ENCODE results near the gene NMUR1.

NMUR1 gene

DNA sequence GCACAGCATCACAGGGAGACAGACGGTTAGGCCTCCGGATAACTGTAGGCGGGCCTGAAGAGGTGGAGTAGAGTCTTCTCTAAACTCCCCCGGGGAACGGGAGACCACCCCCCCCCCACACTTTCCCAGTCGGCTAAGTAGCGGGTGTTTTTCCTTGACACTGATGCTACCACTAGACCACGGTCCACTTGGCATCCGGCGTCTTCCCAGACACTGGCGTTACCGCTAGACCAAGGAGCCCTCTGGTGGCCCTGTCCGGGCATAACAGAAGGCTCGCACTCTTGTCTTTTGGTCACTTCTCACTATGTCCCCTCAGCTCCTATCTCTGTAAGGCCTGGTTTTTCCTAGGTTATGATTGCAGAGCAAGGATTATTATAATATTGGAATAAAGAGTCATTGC lies 40.3 kb downstream of the NMUR1 start:
- DNase-seq (peak in 1 of 2 donors; percentile 21), ATAC-seq (no peak)
- H3K4me1 Mint-ChIP-seq, result no peaks in the 10 kb centered on the region
- H3K9me3 Mint-ChIP-seq, result no peaks in the 10 kb centered on the region
- no peak overlapping the region for H3K27ac Mint-ChIP-seq
- no peak overlapping the region for H3K4me3 Mint-ChIP-seq
- H3K27me3 Mint-ChIP-seq, result no peaks in the 10 kb centered on the region

DNA sequence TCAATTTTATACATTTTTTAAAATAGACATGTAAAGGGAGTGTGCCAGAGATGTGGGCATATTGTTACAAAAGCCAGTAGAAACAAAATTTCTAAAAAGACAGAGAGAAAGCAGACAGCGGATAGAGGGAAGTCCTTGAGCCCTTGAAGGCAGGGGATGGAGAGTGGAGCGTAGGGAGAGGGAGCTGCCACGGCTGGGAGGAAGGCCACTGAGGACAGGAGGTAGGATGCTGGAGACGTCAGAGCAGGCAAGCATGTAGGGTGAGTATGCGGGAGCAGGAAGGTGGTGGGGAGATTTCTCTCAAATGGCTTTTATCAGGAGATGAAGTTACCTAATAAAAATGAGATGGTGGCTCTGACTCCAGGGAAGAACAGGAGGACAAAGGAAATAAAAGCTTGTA lies 41.9 kb downstream of the NMUR1 start:
- DNase-seq (no peak), ATAC-seq (no peak)
- Mint-ChIP-seq H3K9me3 (no peaks in the 10 kb centered on the region), H3K4me3 (no peak overlapping the region), H3K27me3 (no peaks in the 10 kb centered on the region), H3K27ac (peak overlapping the region in 1 of 2 donors; percentile 9), H3K4me1 (peaks cover 5% of the 10 kb centered on the region)

DNA sequence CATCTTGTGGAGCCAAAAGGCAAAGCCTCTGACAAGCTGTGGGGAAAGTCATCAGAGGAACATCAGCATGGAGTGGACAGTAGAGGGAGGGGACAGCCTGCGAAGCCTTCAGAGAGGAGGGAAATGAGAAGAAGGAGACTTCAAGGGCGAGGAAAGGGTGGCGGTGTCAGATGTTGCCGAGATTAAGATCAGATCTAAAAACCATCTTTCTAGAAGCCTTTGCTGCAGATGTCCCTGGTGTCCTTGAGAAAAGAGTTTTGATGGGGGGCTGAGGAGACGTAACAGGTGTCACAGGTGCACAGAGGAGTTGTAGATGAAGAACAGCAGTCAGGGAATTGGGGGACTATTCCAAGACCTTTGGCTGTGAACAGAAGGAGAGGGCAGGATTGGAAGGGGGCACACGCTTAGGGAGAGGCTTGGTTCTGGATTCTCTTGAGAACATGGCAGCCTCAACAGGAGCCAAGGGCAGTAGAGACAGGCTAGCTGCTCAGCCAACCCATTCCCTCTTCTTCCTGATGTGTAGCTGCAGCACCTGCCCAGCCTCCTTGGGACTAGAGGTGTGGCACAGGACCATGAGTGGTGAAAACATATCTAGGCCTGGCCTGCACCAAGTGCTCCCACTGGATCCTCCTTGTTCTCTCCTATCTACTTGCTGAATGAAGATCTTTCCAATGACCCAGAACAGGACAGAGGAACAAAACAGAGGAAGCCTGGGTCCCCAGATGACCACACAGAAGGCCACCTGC lies 43.2 kb downstream of the NMUR1 start:
- Mint-ChIP-seq H3K9me3 (no peaks in the 10 kb centered on the region), H3K4me1 (peaks cover 18% of the 10 kb centered on the region), H3K27ac (no peak overlapping the region), H3K27me3 (no peaks in the 10 kb centered on the region), H3K4me3 (no peak overlapping the region)
- ATAC-seq (no peak), DNase-seq (no peak)

DNA sequence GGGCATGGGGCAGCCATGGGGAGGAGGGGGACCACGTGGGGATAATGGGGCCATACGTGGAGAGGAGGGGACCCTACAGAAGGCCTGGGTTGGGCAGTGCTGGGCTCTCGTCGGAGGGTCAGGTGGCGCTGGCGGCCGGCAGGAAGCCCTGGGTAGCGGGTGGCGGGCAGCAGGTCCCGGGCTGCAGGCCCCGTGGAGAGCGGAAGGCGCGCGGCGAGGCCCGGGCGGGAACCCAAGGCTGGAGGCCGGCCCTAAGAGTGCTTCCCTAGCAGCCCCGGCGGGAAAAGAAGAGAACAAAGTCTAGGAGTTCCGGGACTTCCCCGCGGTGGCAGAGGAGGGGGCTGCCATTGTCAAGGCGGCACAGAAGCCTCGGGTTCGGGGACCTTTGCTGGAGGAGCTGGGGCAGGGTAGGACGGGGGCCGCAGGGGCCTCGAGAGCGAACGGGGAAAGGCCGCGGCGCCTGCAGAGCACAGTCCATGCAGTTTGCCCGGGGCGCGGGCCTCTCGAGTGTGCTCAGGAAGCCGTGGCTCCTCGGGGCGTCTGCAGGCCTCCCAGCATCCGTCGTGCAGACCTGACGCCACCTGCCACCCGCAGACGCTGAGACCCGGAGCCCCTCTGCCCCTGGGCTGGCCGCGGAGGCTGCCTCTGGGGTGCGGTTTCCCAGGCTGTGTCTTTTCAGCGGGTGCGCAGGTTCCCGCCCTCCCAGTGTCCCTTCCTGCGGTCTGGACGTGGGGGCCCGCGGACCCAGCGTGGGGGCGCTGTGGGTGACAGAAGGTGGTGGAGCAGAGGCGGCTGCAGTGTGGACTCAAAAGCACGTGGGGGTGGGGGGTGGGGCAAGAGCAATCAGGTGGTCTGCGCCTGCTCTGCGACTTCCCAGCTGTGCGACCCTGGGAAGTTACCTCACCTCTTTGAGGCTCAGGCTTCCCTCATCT lies 46.6 kb downstream of the NMUR1 start:
- peak; percentile 38 to 43 for DNase-seq
- peaks cover 23% of the 10 kb centered on the region for H3K4me1 Mint-ChIP-seq
- ATAC-seq, result peak; percentile 65
- H3K27me3 Mint-ChIP-seq, result no peaks in the 10 kb centered on the region
- peak overlapping the region; percentile 78 to 84 for H3K4me3 Mint-ChIP-seq
- H3K27ac Mint-ChIP-seq, result peak overlapping the region; percentile 92 to 97
- H3K9me3 Mint-ChIP-seq, result no peaks in the 10 kb centered on the region

DNA sequence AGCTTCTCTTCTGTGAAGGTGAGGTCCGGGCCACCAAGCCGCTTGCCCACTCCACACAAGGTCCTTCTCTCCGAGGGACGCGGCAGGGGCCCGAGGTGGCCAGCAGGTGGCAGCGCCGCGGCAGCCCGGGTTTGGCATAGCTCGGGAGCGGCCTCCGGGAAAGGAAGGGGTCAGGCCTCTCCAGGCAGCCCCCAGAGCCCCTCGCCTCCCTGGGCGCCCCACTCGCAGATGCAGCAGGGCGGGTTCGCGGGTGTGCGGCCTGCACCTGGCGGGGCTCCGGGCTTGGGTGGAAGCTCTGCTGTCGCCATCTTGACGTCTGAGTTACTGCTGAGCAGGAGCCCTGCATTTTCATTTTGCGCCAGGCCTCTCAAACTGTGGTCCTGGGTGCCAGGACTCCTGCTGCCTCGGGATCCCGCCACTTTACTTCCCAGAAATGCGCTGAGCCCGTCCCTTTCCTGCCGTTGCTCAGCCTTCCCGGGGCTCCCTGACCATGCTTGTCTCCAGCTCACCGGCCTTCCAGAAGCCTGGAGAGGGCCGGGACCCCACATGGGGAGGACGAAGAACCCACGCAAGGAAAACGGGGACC lies 47.3 kb downstream of the NMUR1 start:
- peaks cover 23% of the 10 kb centered on the region for H3K4me1 Mint-ChIP-seq
- no peaks in the 10 kb centered on the region for H3K9me3 Mint-ChIP-seq
- H3K4me3 Mint-ChIP-seq, result peak overlapping the region; percentile 78 to 84
- H3K27me3 Mint-ChIP-seq, result no peaks in the 10 kb centered on the region
- ATAC-seq (peak; percentile 88), DNase-seq (peak; percentile 76 to 79)
- H3K27ac Mint-ChIP-seq, result peak overlapping the region; percentile 92 to 97

DNA sequence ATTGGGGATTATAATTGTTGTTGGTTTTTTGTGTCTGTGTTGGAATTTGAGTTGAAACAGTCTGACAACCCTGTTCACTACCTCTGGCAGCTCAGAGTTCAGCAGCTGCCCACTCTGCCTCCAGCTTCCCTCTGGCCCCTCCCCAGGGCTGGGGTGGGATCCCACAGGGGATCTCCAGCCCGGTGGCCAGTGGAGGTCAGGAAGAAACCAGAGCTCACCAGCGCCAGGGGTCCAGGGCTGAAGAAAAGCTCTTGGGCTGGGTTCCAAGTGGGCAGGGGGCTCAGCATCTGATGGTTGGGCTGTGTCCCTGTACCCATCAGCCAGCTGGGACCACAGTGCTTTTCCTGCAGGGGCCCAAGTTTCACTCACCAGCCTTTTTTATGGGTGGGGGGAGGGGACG lies 49.5 kb downstream of the NMUR1 start:
- Mint-ChIP-seq H3K9me3 (no peaks in the 10 kb centered on the region), H3K4me1 (peaks cover 23% of the 10 kb centered on the region), H3K27me3 (no peaks in the 10 kb centered on the region), H3K27ac (no peak overlapping the region), H3K4me3 (no peak overlapping the region)
- no peak for DNase-seq
- ATAC-seq, result no peak

DNA sequence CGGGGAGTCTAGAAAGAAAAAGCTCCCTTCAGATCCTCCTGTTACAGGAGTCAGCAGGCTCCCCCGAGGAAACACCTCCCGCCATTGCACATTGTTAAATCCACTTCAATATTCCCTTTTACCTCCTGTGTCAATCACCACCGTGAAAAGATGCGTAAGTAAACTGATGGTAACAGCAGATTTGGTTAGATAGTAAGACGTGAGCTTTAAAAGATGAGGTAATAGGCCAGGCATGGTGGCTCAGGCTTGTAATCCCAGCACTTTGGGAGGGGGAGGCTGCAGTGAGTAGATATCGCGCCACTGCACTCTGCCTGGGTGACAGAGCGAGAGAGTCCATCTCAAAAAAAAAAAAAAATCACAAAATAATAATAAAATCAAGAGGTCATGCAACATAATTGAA lies 50.8 kb downstream of the NMUR1 start:
- no peak overlapping the region for H3K27ac Mint-ChIP-seq
- no peaks in the 10 kb centered on the region for H3K27me3 Mint-ChIP-seq
- DNase-seq, result no peak
- peaks cover 23% of the 10 kb centered on the region for H3K4me1 Mint-ChIP-seq
- H3K4me3 Mint-ChIP-seq, result no peak overlapping the region
- no peak for ATAC-seq
- H3K9me3 Mint-ChIP-seq, result no peaks in the 10 kb centered on the region

DNA sequence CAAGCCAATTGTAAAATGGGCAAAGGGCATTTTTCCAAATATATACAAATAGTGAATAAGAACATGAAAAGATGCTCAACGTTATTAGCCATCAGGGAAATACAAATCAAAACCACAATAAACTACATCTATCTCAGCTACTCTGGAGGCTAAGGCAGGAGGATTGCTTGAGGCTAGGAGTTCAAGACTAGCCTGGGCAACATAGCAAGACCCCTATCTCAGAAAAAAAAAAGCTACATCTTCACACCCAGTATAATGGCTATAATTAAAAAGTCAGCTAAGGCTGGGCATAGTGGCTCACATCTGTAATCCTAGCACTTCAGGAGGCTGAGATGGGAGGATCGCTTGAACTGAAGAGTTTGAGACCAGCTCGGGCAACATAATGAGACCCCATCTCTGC lies 53.3 kb downstream of the NMUR1 start:
- ATAC-seq, result no peak
- Mint-ChIP-seq H3K4me1 (peaks cover 4% of the 10 kb centered on the region), H3K27me3 (no peaks in the 10 kb centered on the region), H3K9me3 (no peaks in the 10 kb centered on the region), H3K4me3 (no peak overlapping the region), H3K27ac (no peak overlapping the region)
- DNase-seq, result no peak

DNA sequence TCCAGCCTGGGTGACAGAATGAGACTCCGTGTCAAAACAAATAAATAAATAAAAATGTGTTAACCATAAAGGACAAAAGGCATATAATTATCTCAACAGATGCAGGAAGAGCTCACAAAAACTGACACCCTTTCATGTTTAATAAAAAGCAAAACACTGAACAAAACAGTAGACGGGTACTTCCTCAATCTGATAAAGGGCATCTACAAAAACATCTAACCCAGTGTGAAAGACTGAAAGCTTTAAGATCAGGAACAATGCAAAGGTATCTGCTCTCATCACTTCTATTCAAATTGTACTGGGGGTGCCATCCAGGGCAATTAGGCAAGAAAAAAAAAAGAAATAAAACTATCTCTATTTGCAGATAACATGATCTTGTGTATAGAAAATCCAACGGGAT lies 54.3 kb downstream of the NMUR1 start:
- no peak for DNase-seq
- H3K4me1 Mint-ChIP-seq, result no peaks in the 10 kb centered on the region
- H3K27ac Mint-ChIP-seq, result no peak overlapping the region
- no peaks in the 10 kb centered on the region for H3K9me3 Mint-ChIP-seq
- ATAC-seq, result no peak
- no peaks in the 10 kb centered on the region for H3K27me3 Mint-ChIP-seq
- no peak overlapping the region for H3K4me3 Mint-ChIP-seq
